GM19193 (cell line): ENCODE data around the gene MAP7D1.

ENCODE experiments used
- POLR2A ChIP-seq: IDR thresholded peaks from 4 replicates; pipeline ENCODE4 v1.6.1; 2011; ENCODE audit not compliant: insufficient read depth, insufficient read length; ENCODE audit errors: extremely low read depth

Gene MAP7D1

GRCh38 chr1:36222481-36223380 lies 66.8 kb downstream of the MAP7D1 start:
- no peak for TF ChIP-seq POLR2A

- no peak for TF ChIP-seq POLR2A
These were observed 67.5 kb downstream of the MAP7D1 start for GRCh38 chr1:36223381-36223995.

DNA sequence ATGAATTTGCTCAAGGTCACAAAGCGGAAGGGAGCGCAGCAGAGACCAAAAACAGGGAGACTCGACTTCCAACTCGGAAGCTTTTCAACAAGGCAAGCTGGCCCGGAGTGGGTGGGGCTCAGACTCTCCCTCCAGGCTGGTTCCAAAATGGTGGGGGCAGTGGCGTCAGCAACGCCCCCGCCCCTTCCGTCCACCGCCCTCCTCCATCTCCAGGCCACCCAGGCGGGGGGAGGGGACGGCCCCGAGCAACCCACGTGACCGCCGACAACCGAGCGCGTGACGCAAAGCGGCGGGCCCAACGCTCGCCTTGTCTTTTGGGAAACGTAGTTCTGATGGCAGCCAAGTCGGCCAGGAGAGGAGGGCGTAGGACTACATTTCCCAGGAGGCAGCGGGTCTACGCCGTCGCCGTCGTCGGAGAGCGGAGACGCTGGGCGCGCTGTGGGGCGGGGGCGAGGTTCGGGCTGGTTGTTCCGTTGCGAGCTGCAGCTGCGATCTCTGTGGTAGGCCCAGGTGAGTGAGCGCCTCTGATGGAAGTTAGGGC lies 68.1 kb downstream of the MAP7D1 start, which contains the start of gene THRAP3:
Gene THRAP3 (plus strand): TSS at position 448 of the 541 bp plus-strand sequence. CDS start 58,121 bp downstream, outside the sequence.
- TF ChIP-seq POLR2A, result peak; percentile 87

GRCh38 chr1:36224537-36225282 lies 68.8 kb downstream of the MAP7D1 start:
- TF ChIP-seq POLR2A, result no peak

DNA sequence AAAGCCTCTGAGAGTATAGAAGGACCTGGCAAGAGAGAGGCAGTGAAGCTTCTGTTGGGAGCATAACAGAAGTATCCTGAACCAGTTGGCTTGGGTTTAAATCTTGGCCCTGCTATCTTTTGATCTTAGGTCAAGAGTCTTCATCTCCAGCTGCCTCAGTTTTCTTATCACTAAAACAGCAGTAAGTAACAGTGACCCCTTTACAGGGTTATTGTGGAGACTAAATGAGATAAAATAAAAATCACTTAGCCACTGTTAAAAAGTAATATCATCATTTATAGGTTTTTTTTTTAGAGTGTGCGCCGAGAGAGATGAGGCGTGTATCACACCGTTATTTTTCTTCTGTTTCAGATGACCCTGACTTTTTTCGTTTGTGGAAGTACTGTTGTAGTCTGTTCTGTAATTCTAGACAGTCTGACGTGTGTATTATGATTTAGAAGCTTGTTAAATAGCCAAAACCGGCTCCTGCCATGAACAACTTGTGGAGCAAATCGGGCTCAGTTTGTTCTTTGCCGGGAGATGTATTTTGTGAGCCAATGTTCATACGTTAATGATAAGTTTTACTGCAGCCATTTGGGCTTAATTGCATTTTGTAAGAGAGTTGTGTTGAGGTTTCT lies 69.4 kb downstream of the MAP7D1 start:
- TF ChIP-seq POLR2A, result no peak
